NB4 (cell line): ENCODE data around the gene CLEC4G.

Experiments used
- POLR2A ChIP-seq: IDR thresholded peaks from 2 replicates; pipeline ENCODE4 v1.6.1; 2011; ENCODE audit warnings: mild to moderate bottlenecking; ENCODE audit not compliant: insufficient read length; ENCODE audit errors: extremely low read depth
- TF ChIP-seq, protein P1 (sequence below): IDR thresholded peaks from one replicate; pipeline ENCODE4 v1.5.1; 2012; ENCODE audit warnings: low read depth, low read length

DNA sequence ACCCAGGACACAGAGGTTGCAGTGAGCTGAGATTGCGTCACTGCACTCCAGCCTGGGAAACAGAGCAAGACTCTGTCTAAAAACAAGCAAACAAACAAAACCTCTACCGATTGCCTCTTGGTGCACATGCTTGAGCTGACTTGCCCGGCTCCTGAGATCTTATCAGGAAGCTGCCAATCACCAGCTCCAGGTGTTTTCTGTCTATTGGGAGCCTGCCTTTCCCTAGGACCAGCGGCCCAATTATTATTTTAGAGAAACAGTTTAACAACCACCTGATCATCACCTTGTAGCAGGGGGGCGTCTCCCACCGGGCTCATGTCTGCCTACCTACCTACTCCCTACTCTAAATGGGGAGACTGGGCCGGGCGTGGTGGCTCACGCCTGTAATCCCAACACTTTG is 41.9 kb upstream of the CLEC4G start:
- TF ChIP-seq, protein P1, sequence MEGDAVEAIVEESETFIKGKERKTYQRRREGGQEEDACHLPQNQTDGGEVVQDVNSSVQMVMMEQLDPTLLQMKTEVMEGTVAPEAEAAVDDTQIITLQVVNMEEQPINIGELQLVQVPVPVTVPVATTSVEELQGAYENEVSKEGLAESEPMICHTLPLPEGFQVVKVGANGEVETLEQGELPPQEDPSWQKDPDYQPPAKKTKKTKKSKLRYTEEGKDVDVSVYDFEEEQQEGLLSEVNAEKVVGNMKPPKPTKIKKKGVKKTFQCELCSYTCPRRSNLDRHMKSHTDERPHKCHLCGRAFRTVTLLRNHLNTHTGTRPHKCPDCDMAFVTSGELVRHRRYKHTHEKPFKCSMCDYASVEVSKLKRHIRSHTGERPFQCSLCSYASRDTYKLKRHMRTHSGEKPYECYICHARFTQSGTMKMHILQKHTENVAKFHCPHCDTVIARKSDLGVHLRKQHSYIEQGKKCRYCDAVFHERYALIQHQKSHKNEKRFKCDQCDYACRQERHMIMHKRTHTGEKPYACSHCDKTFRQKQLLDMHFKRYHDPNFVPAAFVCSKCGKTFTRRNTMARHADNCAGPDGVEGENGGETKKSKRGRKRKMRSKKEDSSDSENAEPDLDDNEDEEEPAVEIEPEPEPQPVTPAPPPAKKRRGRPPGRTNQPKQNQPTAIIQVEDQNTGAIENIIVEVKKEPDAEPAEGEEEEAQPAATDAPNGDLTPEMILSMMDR: no peak
- TF ChIP-seq POLR2A: no peak
